ENCODE results near the gene OGG1.

DNA sequence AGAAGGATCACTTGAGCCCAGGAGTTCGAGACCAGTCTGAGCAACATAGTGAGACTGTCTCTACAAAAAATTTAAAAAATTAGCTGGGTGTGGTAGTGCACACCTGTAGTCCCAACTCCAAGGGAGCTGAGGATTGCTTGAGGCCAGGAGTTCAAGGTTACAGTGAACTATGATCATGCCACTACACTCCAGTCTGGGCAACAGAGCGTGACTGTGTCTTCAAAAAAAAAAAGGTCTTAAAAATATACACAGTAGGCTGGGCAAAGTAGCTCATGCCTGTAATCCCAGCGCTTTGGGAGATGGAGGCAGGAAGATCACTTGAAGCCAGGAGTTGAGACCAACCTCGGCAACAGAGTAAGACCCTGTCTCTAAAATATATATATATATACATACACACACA lies 31.2 kb downstream of the OGG1 start:
- TF ChIP-seq GATA2 (IDR thresholded peaks at IDR 0.05; ENCODE audit: low read depth, low read length), result no peak
- TF ChIP-seq GATA3 (IDR thresholded peaks at IDR 0.05; ENCODE audit: low read depth, low read length), result no peak
